Ovary (tissue), 3 donors: ENCODE measurements around the gene ARSD.

ENCODE experiments used
- CTCF ChIP-seq, 3 donors: fragments of 450-650 bp in 2 of 3; fragments of 200-600 bp in 1 of 3; IDR thresholded peaks; one replicate each; pipeline versions ENCODE4 v1.5.1 to v1.8.0; 2016 to 2022; ENCODE audit warnings: antibody characterized with exemption in 3 of 3, mild to moderate bottlenecking in 1 of 3
- EP300 ChIP-seq: sonication (generic); formaldehyde crosslinking; IDR thresholded peaks from one replicate; pipeline ENCODE4 v1.6.1; 2017; ENCODE audit warnings: antibody characterized with exemption
- POLR2A ChIP-seq: fragments of 450-650 bp; IDR thresholded peaks from one replicate; pipeline ENCODE4 v1.6.1; 2017; ENCODE audit warnings: antibody characterized with exemption, mild to moderate bottlenecking, moderate library complexity
- donor health status: DM: no; HTN: no; CAD: no.

DNA sequence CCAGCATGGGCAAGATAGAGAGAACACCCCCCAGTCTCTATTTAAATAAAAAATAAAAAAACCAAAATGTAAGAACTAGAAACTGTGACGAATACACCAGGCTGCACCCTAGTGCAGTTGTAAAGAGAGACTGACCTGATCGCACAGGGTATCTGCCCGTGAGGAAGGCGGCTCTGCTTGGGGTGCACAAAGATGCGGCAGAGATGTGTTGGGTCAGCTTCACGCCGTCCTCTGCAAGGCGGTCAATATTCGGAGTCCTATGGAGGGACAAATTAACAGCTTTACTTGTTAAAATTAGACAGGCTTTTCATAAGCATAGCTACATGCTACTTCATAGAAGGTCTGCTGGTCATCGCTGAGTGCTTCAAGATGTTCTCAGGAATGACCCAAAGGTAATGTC, 26.1 kb upstream of the ARSD start:
- no peak for TF ChIP-seq CTCF (IDR thresholded peaks at IDR 0.05)
- no peak for TF ChIP-seq EP300
- no peak for TF ChIP-seq POLR2A
